ENCODE results near the gene PKP1.
A peak's percentile ranks its signal among the peaks of the same experiment; 100 is the strongest.

PKP1 gene

GRCh38 chr1:201310986-201311355 is 27.7 kb downstream of the PKP1 start:
- TF ChIP-seq, protein P1, sequence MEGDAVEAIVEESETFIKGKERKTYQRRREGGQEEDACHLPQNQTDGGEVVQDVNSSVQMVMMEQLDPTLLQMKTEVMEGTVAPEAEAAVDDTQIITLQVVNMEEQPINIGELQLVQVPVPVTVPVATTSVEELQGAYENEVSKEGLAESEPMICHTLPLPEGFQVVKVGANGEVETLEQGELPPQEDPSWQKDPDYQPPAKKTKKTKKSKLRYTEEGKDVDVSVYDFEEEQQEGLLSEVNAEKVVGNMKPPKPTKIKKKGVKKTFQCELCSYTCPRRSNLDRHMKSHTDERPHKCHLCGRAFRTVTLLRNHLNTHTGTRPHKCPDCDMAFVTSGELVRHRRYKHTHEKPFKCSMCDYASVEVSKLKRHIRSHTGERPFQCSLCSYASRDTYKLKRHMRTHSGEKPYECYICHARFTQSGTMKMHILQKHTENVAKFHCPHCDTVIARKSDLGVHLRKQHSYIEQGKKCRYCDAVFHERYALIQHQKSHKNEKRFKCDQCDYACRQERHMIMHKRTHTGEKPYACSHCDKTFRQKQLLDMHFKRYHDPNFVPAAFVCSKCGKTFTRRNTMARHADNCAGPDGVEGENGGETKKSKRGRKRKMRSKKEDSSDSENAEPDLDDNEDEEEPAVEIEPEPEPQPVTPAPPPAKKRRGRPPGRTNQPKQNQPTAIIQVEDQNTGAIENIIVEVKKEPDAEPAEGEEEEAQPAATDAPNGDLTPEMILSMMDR (IDR thresholded peaks at IDR 0.05; ENCODE audit: insufficient read depth, low read depth, low read length, missing control alignments): no peak
- no peak overlapping the region for H3K4me3 ChIP-seq (ENCODE audit: low read length)
- DNase-seq (ENCODE audit: low read depth): peak; percentile 97

DNA sequence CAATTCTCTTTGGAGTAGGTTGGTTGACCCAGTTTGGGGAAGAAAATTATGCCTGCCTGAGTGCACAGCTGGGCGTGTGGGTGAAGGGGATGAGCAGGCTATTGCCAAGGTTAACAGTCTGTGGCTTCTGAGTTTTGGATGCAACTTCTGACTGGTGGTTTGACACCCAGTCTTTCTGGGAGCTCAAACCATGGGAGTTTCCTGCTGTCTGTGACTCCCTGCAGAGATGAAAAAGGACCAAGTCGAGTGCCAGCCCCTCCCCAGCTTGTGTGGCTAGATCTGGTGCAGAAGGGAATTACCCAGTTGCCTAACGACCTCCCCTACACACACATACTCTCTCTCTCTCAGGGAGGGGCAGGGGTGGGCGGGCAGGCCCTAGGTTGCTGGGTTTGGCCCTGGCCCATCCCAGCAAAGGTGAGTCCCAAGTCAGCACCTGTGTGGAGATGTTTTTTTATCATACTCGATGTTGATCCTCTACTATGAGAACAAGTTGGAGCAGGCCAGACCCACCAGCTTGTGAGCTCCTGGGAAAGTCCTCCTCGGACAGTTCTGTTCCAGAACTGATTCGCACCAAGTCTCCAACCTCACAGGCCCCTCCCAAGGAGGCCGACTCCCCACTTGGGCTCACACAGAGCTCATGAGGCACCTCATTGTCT is 28.2 kb downstream of the PKP1 start:
- TF ChIP-seq, protein P1 (IDR thresholded peaks at IDR 0.05; ENCODE audit: insufficient read depth, low read depth, low read length, missing control alignments): no peak
- peak; percentile 98 for DNase-seq (ENCODE audit: low read depth)
- no peak overlapping the region for H3K4me3 ChIP-seq (ENCODE audit: low read length)

DNA sequence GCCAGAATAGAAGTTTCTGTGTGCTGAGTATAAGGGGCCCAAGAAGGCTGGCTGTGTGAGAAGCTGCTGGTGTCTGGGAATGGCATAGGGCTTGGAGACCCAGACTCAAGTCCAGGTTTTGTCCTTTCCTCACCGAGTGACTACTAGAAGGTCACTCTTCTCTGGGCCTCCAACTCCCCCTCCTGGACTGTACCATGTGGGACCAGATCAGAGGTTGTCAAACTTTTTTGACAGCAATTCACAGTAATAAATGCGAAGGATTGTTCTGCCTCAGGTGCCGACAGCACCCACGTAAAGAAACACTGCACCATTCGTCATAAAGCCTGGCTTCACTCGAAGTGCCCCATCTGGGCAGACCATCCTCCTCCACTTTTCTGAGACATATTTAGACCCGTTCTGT is 29.0 kb downstream of the PKP1 start:
- DNase-seq (ENCODE audit: low read depth): no peak
- no peak overlapping the region for H3K4me3 ChIP-seq (ENCODE audit: low read length)
- TF ChIP-seq, protein P1 (IDR thresholded peaks at IDR 0.05; ENCODE audit: insufficient read depth, low read depth, low read length, missing control alignments): no peak

GRCh38 chr1:201313086-201313485 is 29.8 kb downstream of the PKP1 start:
- H3K4me3 ChIP-seq (ENCODE audit: low read length): no peak overlapping the region
- no peak for DNase-seq (ENCODE audit: low read depth)
- TF ChIP-seq, protein P1 (IDR thresholded peaks at IDR 0.05; ENCODE audit: insufficient read depth, low read depth, low read length, missing control alignments): no peak

DNA sequence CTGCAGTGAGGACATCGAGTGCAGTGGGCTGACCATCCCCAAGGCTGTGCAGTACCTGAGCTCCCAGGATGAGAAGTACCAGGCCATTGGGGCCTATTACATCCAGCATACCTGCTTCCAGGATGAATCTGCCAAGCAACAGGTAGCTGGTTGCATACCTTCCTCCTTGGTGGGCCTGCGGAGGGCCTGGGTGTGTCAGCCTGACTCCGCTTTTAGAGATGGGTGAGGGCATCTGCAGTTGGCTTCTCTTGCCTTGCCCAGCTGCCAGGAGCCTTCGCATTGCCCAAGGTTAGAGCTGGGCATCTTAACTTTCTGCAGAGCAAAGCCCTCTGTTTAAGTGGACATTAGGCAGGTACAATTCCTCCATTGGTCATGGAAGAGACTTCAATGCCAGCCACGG is 33.2 kb downstream of the PKP1 start:
- TF ChIP-seq, protein P1 (IDR thresholded peaks at IDR 0.05; ENCODE audit: insufficient read depth, low read depth, low read length, missing control alignments): no peak
- DNase-seq (ENCODE audit: low read depth): no peak
- H3K4me3 ChIP-seq (ENCODE audit: low read length): no peak overlapping the region

- no peak for DNase-seq (ENCODE audit: low read depth)
- no peak overlapping the region for H3K4me3 ChIP-seq (ENCODE audit: low read length)
- TF ChIP-seq, protein P1 (IDR thresholded peaks at IDR 0.05; ENCODE audit: insufficient read depth, low read depth, low read length, missing control alignments): no peak
These were observed 34.2 kb downstream of the PKP1 start for GRCh38 chr1:201317551-201317950.

All from epithelial cell of esophagus (primary cell).